Prostate gland (tissue), 2 donors: ENCODE measurements around the gene CMTM1.

Experiments
- POLR2A ChIP-seq: fragments of 450-650 bp; IDR thresholded peaks from one replicate; pipeline ENCODE4 v1.6.1; 2016; ENCODE audit warnings: antibody characterized with exemption, mild to moderate bottlenecking
- TF ChIP-seq, protein P1 (sequence below), 4 experiments: fragments of 200-600 bp in 2 of 4; fragments of 450-650 bp in 2 of 4; sonication (generic) in 2 of 4; IDR thresholded peaks; 1 replicate in 3 of 4; 2 replicates in 1 of 4; pipeline ENCODE4 v1.5.1; 2016 to 2019; ENCODE audit warnings: antibody characterized with exemption in 4 of 4, mild to moderate bottlenecking in 2 of 4, moderate library complexity in 2 of 4

DNA sequence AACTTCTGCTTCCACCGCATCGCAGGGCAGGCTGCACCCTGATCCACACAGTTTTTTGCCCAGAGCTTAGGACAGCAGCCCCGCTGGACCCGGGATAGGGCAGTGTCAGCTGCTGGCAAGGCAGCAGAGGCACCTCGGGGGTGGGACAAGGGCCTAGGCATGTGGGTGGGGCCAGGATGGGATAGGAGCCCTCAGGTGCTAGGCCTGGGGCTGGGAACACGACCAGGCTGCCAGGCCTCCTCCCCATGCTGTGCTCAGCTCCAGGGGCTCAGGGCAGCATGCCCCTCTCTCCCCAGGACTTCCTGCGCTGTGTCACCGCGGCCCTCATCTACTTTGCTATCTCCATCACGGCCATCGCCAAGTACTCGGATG lies 42.9 kb downstream of the CMTM1 start:
- no peak for TF ChIP-seq POLR2A
- TF ChIP-seq, protein P1, sequence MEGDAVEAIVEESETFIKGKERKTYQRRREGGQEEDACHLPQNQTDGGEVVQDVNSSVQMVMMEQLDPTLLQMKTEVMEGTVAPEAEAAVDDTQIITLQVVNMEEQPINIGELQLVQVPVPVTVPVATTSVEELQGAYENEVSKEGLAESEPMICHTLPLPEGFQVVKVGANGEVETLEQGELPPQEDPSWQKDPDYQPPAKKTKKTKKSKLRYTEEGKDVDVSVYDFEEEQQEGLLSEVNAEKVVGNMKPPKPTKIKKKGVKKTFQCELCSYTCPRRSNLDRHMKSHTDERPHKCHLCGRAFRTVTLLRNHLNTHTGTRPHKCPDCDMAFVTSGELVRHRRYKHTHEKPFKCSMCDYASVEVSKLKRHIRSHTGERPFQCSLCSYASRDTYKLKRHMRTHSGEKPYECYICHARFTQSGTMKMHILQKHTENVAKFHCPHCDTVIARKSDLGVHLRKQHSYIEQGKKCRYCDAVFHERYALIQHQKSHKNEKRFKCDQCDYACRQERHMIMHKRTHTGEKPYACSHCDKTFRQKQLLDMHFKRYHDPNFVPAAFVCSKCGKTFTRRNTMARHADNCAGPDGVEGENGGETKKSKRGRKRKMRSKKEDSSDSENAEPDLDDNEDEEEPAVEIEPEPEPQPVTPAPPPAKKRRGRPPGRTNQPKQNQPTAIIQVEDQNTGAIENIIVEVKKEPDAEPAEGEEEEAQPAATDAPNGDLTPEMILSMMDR (IDR thresholded peaks at IDR 0.05) = no peak
